Activated effector memory CD4-positive, alpha-beta T cell treated with Interleukin-2 at 50 U/mL for 16 hours (primary cell): ENCODE measurements around the gene DLGAP4.

Experiments used
- DNase-seq: peaks from one replicate; pipeline ENCODE4 v3.0.0-alpha.2; 2020

The DLGAP4 gene

GRCh38 chr20:36421641-36422040, 115.5 kb downstream of the DLGAP4 start:
- no peak for DNase-seq

GRCh38 chr20:36424314-36424713, 118.2 kb downstream of the DLGAP4 start:
- DNase-seq = no peak

GRCh38 chr20:36425166-36425565, 119.0 kb downstream of the DLGAP4 start:
- no peak for DNase-seq

GRCh38 chr20:36431604-36432003, 125.5 kb downstream of the DLGAP4 start:
- DNase-seq = no peak

- DNase-seq = no peak
Observed at GRCh38 chr20:36432096-36432495, 126.0 kb downstream of the DLGAP4 start.

GRCh38 chr20:36434383-36434782, 128.2 kb downstream of the DLGAP4 start:
- no peak for DNase-seq

GRCh38 chr20:36435124-36435523, 129.0 kb downstream of the DLGAP4 start:
- DNase-seq = no peak

GRCh38 chr20:36435592-36436541, 129.7 kb downstream of the DLGAP4 start:
- DNase-seq = peak; percentile 71

- DNase-seq = peak; percentile 32
Observed at GRCh38 chr20:36439040-36439730, 133.0 kb downstream of the DLGAP4 start.

- DNase-seq = no peak
Observed at GRCh38 chr20:36439731-36440072, 133.6 kb downstream of the DLGAP4 start.

GRCh38 chr20:36440370-36441026, 134.4 kb downstream of the DLGAP4 start:
- DNase-seq = no peak

- no peak for DNase-seq
Observed at GRCh38 chr20:36441027-36441414, 134.9 kb downstream of the DLGAP4 start.

GRCh38 chr20:36441416-36441815, 135.3 kb downstream of the DLGAP4 start:
- no peak for DNase-seq

- no peak for DNase-seq
Observed at GRCh38 chr20:36445847-36446246, 139.7 kb downstream of the DLGAP4 start.

- no peak for DNase-seq
Observed at GRCh38 chr20:36446557-36446956, 140.4 kb downstream of the DLGAP4 start.

- DNase-seq = no peak
Observed at GRCh38 chr20:36447101-36447500, 141.0 kb downstream of the DLGAP4 start.

- no peak for DNase-seq
Observed at GRCh38 chr20:36449663-36450062, 143.5 kb downstream of the DLGAP4 start.

GRCh38 chr20:36454332-36454697, 148.2 kb downstream of the DLGAP4 start:
- no peak for DNase-seq

GRCh38 chr20:36454698-36455427, 148.7 kb downstream of the DLGAP4 start:
- DNase-seq = no peak

GRCh38 chr20:36455972-36456625, 150.0 kb downstream of the DLGAP4 start:
- DNase-seq = no peak

- DNase-seq = peak; percentile 83
Observed at GRCh38 chr20:36460648-36461599, 154.8 kb downstream of the DLGAP4 start.
